Ectodermal cell (in vitro differentiated cells): Measurements from ENCODE around the gene RASA1.

Experiments used
- H3K27ac ChIP-seq: 2 replicates; pipeline ENCODE4 v1.7.0; 2013; ENCODE audit warnings: mild to moderate bottlenecking, low read depth, low read length; ENCODE audit not compliant: insufficient read depth, poor library complexity, severe bottlenecking
- H3K27me3 ChIP-seq: 2 replicates; pipeline ENCODE4 v1.7.0; 2013; ENCODE audit warnings: mild to moderate bottlenecking, low read length; ENCODE audit not compliant: insufficient read depth, control insufficient read depth, poor library complexity, severe bottlenecking
- H3K36me3 ChIP-seq: one replicate; pipeline ENCODE4 v1.7.0; 2013; ENCODE audit warnings: low read length; ENCODE audit not compliant: control insufficient read depth, insufficient read depth
- H3K4me1 ChIP-seq: one replicate; pipeline ENCODE4 v1.7.0; 2013; ENCODE audit warnings: low read length; ENCODE audit not compliant: control insufficient read depth, insufficient read depth
- H3K4me3 ChIP-seq: 2 replicates; pipeline ENCODE4 v1.7.0; 2013; ENCODE audit warnings: low read depth, low read length, control low read depth; ENCODE audit not compliant: insufficient read depth
- H3K9me3 ChIP-seq: 2 replicates; pipeline ENCODE4 v1.7.0; 2013; ENCODE audit warnings: mild to moderate bottlenecking, low read length, moderate library complexity; ENCODE audit not compliant: control insufficient read depth
- WGBS, 2 experiments: methylation state at CpG; one replicate each; pipeline ENCODE4 v1.1.7; 2013; ENCODE audit warnings: missing lambda C conversion rate in 2 of 2; 5-methylcytosine and 5-hydroxymethylcytosine counted together

RASA1 gene

GRCh38 chr5:87411586-87411972, 143.9 kb downstream of the RASA1 start:
- Histone ChIP-seq H3K4me1 (no peaks in the 10 kb centered on the region), H3K9me3 (no peaks in the 10 kb centered on the region), H3K27me3 (no peaks in the 10 kb centered on the region), H3K27ac (no peak overlapping the region), H3K36me3 (peaks cover 20% of the 10 kb centered on the region), H3K4me3 (peak overlapping the region; percentile 88)
- 60 to 66% methylated on average over 5 of the region's 5 CpGs for WGBS, 2 experiments

GRCh38 chr5:87411973-87412629, 144.4 kb downstream of the RASA1 start:
- Histone ChIP-seq H3K4me3 (peak overlapping the region; percentile 88), H3K27ac (peak overlapping the region; percentile 82), H3K4me1 (no peaks in the 10 kb centered on the region), H3K27me3 (no peaks in the 10 kb centered on the region), H3K36me3 (peaks cover 19% of the 10 kb centered on the region), H3K9me3 (no peaks in the 10 kb centered on the region)
- 1% methylated on average over 29 of the region's 29 CpGs for WGBS, 2 experiments

DNA sequence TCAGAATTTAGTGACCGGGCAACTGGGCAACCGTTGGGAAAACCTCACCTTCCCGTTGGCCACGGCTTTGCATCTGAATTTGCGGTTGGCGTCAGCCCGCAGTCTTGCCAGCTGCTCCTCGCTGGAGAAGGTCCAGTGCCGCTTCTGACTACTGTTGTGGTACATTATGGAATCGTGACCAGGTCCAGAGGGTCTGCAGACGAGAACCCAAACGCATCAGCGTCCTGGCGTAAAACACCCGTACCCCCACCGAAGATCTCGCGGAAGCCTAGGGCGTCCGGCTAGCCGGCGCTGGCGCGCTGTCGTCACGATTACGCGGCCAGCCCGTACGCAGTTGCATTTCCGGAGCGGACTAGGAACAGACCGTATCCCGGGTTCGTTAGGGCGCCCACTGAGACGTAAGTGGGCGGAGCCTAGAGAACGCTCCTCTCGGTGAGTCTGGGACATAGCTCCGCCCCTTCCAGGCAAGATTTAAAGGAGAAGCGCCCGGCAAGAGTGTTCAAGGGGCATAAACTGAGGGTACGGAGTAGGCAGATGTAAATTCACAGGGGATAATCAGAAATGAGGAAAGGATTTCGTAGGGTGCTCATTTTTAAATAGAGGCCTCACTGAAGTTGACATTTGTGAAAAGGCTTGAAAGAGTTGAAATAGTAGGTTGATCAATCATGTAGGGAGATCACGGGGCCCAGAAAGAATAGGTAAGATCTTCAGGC, 145.1 kb downstream of the RASA1 start, which contains the start of gene CCNH:
Gene CCNH (minus strand): TSS at position 301 of the 713 bp plus-strand sequence. CDS start 136 bp downstream, at position 165.
- 2% methylated on average over 46 of the region's 46 CpGs for WGBS, 2 experiments
- peak within 1 kb of the TSS; percentile 88 for H3K4me3 ChIP-seq
- no peaks in the 10 kb centered on the region for H3K9me3 ChIP-seq
- H3K36me3 ChIP-seq, result peaks cover 12% of the 10 kb centered on the region
- peak within 1 kb of the TSS; percentile 82 for H3K27ac ChIP-seq
- H3K27me3 ChIP-seq, result no peaks in the 10 kb centered on the region
- H3K4me1 ChIP-seq, result no peaks in the 10 kb centered on the region

DNA sequence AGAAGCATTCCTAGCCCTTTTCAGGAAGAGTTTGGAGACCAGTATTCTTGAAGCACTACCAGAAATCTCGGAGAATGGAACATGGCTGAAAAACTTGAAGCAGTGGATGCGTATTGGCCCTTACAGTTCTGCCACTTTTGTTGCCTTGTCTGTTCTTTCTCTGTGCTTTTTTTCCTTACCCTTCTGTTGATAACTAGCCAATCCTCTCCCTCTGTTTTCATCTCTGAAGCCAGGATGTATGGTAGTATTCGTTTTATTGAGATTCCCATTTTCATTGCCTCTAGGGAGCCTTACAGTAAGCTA, 145.6 kb downstream of the RASA1 start:
- Histone ChIP-seq H3K9me3 (no peaks in the 10 kb centered on the region), H3K4me3 (peak overlapping the region; percentile 88), H3K27ac (no peak overlapping the region), H3K36me3 (peaks cover 7% of the 10 kb centered on the region), H3K27me3 (no peaks in the 10 kb centered on the region), H3K4me1 (no peaks in the 10 kb centered on the region)
- 75 to 76% methylated on average over 2 of the region's 3 CpGs for WGBS, 2 experiments

DNA sequence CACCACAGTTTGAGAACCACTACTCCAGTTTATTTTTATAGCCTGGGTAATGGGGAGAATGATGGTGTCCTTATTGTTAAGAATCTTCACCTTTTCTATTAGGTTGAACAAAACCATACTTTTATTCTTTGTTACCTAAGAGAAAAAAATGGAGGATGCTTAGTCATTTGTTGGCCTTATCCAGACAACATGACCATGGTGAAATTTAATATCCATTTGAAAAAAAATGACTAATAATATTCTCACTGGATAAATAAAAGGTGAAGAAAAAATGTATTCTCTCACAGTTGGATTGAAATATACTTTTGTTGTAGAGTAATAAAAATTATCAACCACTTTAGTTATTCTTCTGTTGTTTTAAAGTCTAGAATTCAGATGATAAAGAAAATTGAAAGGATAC, 150.8 kb downstream of the RASA1 start:
- Histone ChIP-seq H3K36me3 (no peaks in the 10 kb centered on the region), H3K4me1 (no peaks in the 10 kb centered on the region), H3K4me3 (no peak overlapping the region)

GRCh38 chr5:87421307-87421706, 153.6 kb downstream of the RASA1 start:
- H3K9me3 ChIP-seq, result no peaks in the 10 kb centered on the region

More for the DNA sequence above, 150.8 kb downstream of the RASA1 start:
- no peak overlapping the region for H3K27ac ChIP-seq
- no peaks in the 10 kb centered on the region for H3K27me3 ChIP-seq
- H3K9me3 ChIP-seq, result no peaks in the 10 kb centered on the region

GRCh38 chr5:87423755-87424154, 156.1 kb downstream of the RASA1 start:
- Histone ChIP-seq H3K36me3 (no peaks in the 10 kb centered on the region), H3K9me3 (no peaks in the 10 kb centered on the region), H3K27me3 (no peaks in the 10 kb centered on the region), H3K4me1 (no peaks in the 10 kb centered on the region), H3K4me3 (no peak overlapping the region), H3K27ac (no peak overlapping the region)
- 100% methylated on average over 1 of the region's 1 CpG for WGBS, 2 experiments

More at GRCh38 chr5:87421307-87421706, 153.6 kb downstream of the RASA1 start:
- H3K27ac ChIP-seq, result no peak overlapping the region
- H3K4me1 ChIP-seq, result no peaks in the 10 kb centered on the region
- no peak overlapping the region for H3K4me3 ChIP-seq
- no peaks in the 10 kb centered on the region for H3K27me3 ChIP-seq
- no peaks in the 10 kb centered on the region for H3K36me3 ChIP-seq

DNA sequence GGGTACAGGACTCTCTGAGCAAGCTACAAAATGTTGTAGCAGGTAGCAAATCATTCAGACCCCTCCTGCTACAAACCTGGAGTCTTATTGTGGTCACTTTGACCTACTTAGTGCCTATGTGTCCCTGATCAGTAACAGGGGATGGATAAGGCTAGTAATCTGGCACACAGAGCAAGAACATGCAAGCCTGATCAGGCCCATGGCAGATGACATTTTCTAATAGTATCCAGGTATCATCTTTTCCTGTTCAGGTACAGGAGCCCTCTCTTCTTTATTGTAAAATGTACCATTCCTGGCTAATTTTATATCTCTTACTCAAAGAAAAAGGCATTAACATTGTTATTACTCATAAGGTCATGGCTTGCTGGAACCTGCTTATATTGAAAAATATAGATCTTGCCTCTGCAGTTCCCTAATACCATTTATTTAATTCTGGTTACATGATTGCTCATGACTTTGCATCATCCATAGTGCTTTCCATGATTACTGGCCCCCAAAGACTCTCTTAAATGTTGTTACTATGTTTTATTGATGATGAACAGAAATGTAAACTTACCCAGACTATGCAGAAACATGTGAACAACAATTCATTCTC, 163.3 kb downstream of the RASA1 start:
- Histone ChIP-seq H3K36me3 (no peaks in the 10 kb centered on the region), H3K27me3 (no peaks in the 10 kb centered on the region), H3K4me3 (no peak overlapping the region), H3K27ac (no peak overlapping the region), H3K9me3 (no peaks in the 10 kb centered on the region), H3K4me1 (no peaks in the 10 kb centered on the region)

GRCh38 chr5:87432460-87432859, 164.8 kb downstream of the RASA1 start:
- Histone ChIP-seq H3K4me1 (no peaks in the 10 kb centered on the region), H3K27me3 (no peaks in the 10 kb centered on the region), H3K9me3 (no peaks in the 10 kb centered on the region), H3K4me3 (no peak overlapping the region), H3K27ac (no peak overlapping the region), H3K36me3 (no peaks in the 10 kb centered on the region)
- WGBS, 2 experiments, result 80 to 81% methylated on average over 1 of the region's 2 CpGs

- Histone ChIP-seq H3K4me1 (no peaks in the 10 kb centered on the region), H3K36me3 (no peaks in the 10 kb centered on the region), H3K9me3 (no peaks in the 10 kb centered on the region), H3K27me3 (no peaks in the 10 kb centered on the region), H3K4me3 (no peak overlapping the region), H3K27ac (no peak overlapping the region)
- WGBS, 2 experiments, result 100% methylated on average over 1 of the region's 1 CpG
Observed at GRCh38 chr5:87433945-87434344, 166.3 kb downstream of the RASA1 start.
